IMR-90 (cell line): ENCODE data around the gene GPR137. TPM values are rescaled to one million over a fixed set of nuclear protein-coding genes. Genes with fewer than 3 reads are reported as not detected.
"Not testable (repeated sequence)": the region's sequence is repeated elsewhere in the genome, so short reads cannot be mapped to it uniquely, and the experiment has no call there.

ENCODE experiments used
- ATAC-seq: fragments of 200-7000 bp; cut with Tn5 transposase; 2 replicates; pipeline ENCODE4 v1.9.1; 2020; ENCODE audit warnings: low read depth, mild to moderate bottlenecking, moderate library complexity
- BruUV-seq: library from RNA; stranded (reverse); fragments of 400-500 nt; replicated peaks from 2 replicates; lab custom pipeline; 2021; lab: Mats Ljungman, UMichigan
- CTCF ChIA-PET: fragments of 300-600 bp; formaldehyde crosslinking; extraction: SDS; loops from one replicate; lab custom pipeline; 2021; ENCODE audit warnings: antibody characterized with exemption; lab: Yijun Ruan, JAX
- POLR2A ChIA-PET: fragments of 300-600 bp; sonication (Branson Sonifier 250); formaldehyde crosslinking; loops from one replicate; lab custom pipeline; 2022; ENCODE audit warnings: antibody characterized with exemption; ENCODE audit not compliant: unreplicated experiment; lab: Charles Lee
- DNase-seq: peaks from one replicate; pipeline ENCODE4 v3.0.0; 2013
- H2AFZ ChIP-seq: replicated peaks from 2 replicates; pipeline ENCODE3; 2013; ENCODE audit warnings: low read length, mild to moderate bottlenecking; ENCODE audit not compliant: poor library complexity
- H2AK5ac ChIP-seq: 2 replicates; pipeline ENCODE4 v1.6.1; 2013; ENCODE audit warnings: low read depth, low read length, inconsistent platforms
- H2AK9ac ChIP-seq: replicated peaks from 2 replicates; pipeline ENCODE3; 2013; ENCODE audit warnings: mild to moderate bottlenecking, low read depth, low read length, moderate library complexity; ENCODE audit not compliant: poor library complexity
- H2BK120ac ChIP-seq: 2 replicates; pipeline ENCODE4 v1.6.1; 2013; ENCODE audit warnings: low read depth, low read length, inconsistent platforms
- H2BK15ac ChIP-seq: 3 replicates; pipeline ENCODE4 v1.6.1; 2013; ENCODE audit warnings: low read depth, low read length, inconsistent platforms
- H2BK20ac ChIP-seq: 2 replicates; pipeline ENCODE4 v1.6.1; 2013; ENCODE audit warnings: low read depth, mild to moderate bottlenecking, inconsistent platforms, low read length, moderate library complexity
- H2BK5ac ChIP-seq: 2 replicates; pipeline ENCODE4 v1.6.1; 2013; ENCODE audit warnings: mild to moderate bottlenecking, low read depth, low read length, inconsistent platforms; ENCODE audit not compliant: poor library complexity, severe bottlenecking
- H3K14ac ChIP-seq: replicated peaks from 2 replicates; pipeline ENCODE4 v1.6.1; 2013; ENCODE audit warnings: low read depth, low read length, inconsistent platforms
- H3K18ac ChIP-seq: 2 replicates; pipeline ENCODE4 v1.6.1; 2013; ENCODE audit warnings: low read depth, low read length, control low read depth
- H3K23ac ChIP-seq: 2 replicates; pipeline ENCODE4 v1.6.1; 2013; ENCODE audit warnings: low read depth, low read length, inconsistent platforms
- H3K27ac ChIP-seq: 2 replicates; pipeline ENCODE4 v1.5.1; 2013; ENCODE audit warnings: mild to moderate bottlenecking, control low read depth, low read length; ENCODE audit not compliant: insufficient read depth
- H3K27me3 ChIP-seq: 2 replicates; pipeline ENCODE4 v1.6.1; 2013; ENCODE audit warnings: low read length; ENCODE audit not compliant: control insufficient read depth, insufficient read depth
- H3K36me3 ChIP-seq: 2 replicates; pipeline ENCODE4 v1.6.1; 2013; ENCODE audit warnings: low read length, mixed read lengths; ENCODE audit not compliant: control insufficient read depth, insufficient read depth
- H3K4ac ChIP-seq: 2 replicates; pipeline ENCODE4 v1.6.1; 2013; ENCODE audit warnings: low read depth, low read length, inconsistent platforms
- H3K4me1 ChIP-seq: 2 replicates; pipeline ENCODE4 v1.6.1; 2013; ENCODE audit warnings: low read length, mixed read lengths; ENCODE audit not compliant: control insufficient read depth, insufficient read depth
- H3K4me2 ChIP-seq: 2 replicates; pipeline ENCODE4 v1.6.1; 2013; ENCODE audit warnings: low read depth, mild to moderate bottlenecking, control low read depth, low read length, moderate library complexity
- H3K4me3 ChIP-seq: 2 replicates; pipeline ENCODE4 v1.5.1; 2013; ENCODE audit warnings: low read depth, mild to moderate bottlenecking, control low read depth, low read length, moderate library complexity; ENCODE audit not compliant: insufficient read depth
- H3K56ac ChIP-seq: 2 replicates; pipeline ENCODE4 v1.6.1; 2013; ENCODE audit warnings: low read length, inconsistent platforms; ENCODE audit not compliant: insufficient read depth; ENCODE audit errors: extremely low read depth
- H3K79me1 ChIP-seq, 2 experiments: 2 replicates each; pipeline ENCODE4 v1.6.1; 2013; ENCODE audit warnings: low read length in 2 of 2, inconsistent platforms in 1 of 2, low read depth in 1 of 2
- H3K9ac ChIP-seq: 2 replicates; pipeline ENCODE4 v1.6.1; 2013; ENCODE audit warnings: low read depth, low read length, control low read depth
- H3K9me1 ChIP-seq: 2 replicates; pipeline ENCODE4 v1.6.1; 2013; ENCODE audit warnings: low read length, inconsistent platforms; ENCODE audit not compliant: insufficient read depth
- H3K9me3 ChIP-seq: 2 replicates; pipeline ENCODE4 v1.6.1; 2013; ENCODE audit warnings: low read length; ENCODE audit not compliant: control insufficient read depth, insufficient read depth
- H4K20me1 ChIP-seq: 2 replicates; pipeline ENCODE4 v1.6.1; 2013; ENCODE audit warnings: low read length, inconsistent platforms; ENCODE audit not compliant: insufficient read depth
- H4K5ac ChIP-seq: 2 replicates; pipeline ENCODE4 v1.6.1; 2013; ENCODE audit warnings: mild to moderate bottlenecking, low read depth, low read length, control low read depth
- H4K8ac ChIP-seq, 2 experiments: 2 replicates each; pipeline ENCODE4 v1.6.1; 2013; ENCODE audit warnings: low read depth in 2 of 2, low read length in 2 of 2, control low read depth in 1 of 2, inconsistent platforms in 1 of 2
- H4K91ac ChIP-seq: 2 replicates; pipeline ENCODE4 v1.6.1; 2013; ENCODE audit warnings: low read depth, low read length, inconsistent platforms; ENCODE audit not compliant: insufficient read depth
- WGBS, 2 experiments: methylation state at CpG; one replicate each; pipeline versions ENCODE4 v1.1.5 to v1.1.7; 2013; ENCODE audit warnings: missing lambda C conversion rate in 2 of 2; ENCODE audit not compliant: insufficient read length in 1 of 2; ENCODE audit errors: extremely low coverage in 2 of 2; 5-methylcytosine and 5-hydroxymethylcytosine counted together
- dilution Hi-C: fragments of 300-500 bp; cut with HindIII; formaldehyde crosslinking; loops from one replicate; pipeline ENCODE4 v1.14.3; 2018; ENCODE audit warnings: low sequenced_read_pairs; ENCODE audit not compliant: unreplicated experiment
- in situ Hi-C: fragments of 300-500 bp; cut with MboI; formaldehyde crosslinking; loops from 3 replicates; pipeline ENCODE4 v1.14.3; 2019; ENCODE audit warnings: low sequenced_read_pairs, inconsistent platforms, mixed read lengths
- intact Hi-C: fragments of 100-400 bp; cut with micrococcal nuclease; formaldehyde crosslinking; loops from 2 replicates; pipeline ENCODE4 v1.10.0; 2022
- polyA plus RNA-seq, 3 experiments: library from polyadenylated mRNA; depleted of rRNA; stranded (reverse); fragments of >200 nt; gene quantifications; 2 replicates each; pipeline ENCODE4 v1.2.3, GENCODE V29; 2012; ENCODE audit warnings: low replicate concordance in 1 of 3
- total RNA-seq: library from RNA; depleted of rRNA; stranded (reverse); fragments of >200 nt; gene quantifications from 2 replicates; pipeline ENCODE4 v1.2.3, GENCODE V29; 2012

The GPR137 gene
- total and polyA plus RNA-seq, 2 of the 4 experiments (the other 2 are of a cell fraction): 3.6 to 26.0 TPM

DNA sequence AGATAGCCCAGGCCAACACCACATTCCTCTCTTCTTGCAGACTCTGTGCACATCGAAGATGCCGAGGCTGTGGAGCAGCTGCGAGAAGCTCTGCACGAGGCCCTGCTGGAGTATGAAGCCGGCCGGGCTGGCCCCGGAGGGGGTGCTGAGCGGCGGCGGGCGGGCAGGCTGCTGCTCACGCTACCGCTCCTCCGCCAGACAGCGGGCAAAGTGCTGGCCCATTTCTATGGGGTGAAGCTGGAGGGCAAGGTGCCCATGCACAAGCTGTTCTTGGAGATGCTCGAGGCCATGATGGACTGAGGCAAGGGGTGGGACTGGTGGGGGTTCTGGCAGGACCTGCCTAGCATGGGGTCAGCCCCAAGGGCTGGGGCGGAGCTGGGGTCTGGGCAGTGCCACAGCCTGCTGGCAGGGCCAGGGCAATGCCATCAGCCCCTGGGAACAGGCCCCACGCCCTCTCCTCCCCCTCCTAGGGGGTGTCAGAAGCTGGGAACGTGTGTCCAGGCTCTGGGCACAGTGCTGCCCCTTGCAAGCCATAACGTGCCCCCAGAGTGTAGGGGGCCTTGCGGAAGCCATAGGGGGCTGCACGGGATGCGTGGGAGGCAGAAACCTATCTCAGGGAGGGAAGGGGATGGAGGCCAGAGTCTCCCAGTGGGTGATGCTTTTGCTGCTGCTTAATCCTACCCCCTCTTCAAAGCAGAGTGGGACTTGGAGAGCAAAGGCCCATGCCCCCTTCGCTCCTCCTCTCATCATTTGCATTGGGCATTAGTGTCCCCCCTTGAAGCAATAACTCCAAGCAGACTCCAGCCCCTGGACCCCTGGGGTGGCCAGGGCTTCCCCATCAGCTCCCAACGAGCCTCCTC, 30.2 kb downstream of the GPR137 start:
- H2AK5ac ChIP-seq, H3K14ac ChIP-seq, H4K20me1 ChIP-seq, H3K27ac ChIP-seq, H3K9ac ChIP-seq, H2AFZ ChIP-seq, H3K18ac ChIP-seq, in situ Hi-C loops, H3K27me3 ChIP-seq, H3K4me2 ChIP-seq, H2BK5ac ChIP-seq, BruUV-seq, intact Hi-C loops, H2BK20ac ChIP-seq, H3K4me3 ChIP-seq, DNase-seq, H3K4me1 ChIP-seq, H3K4ac ChIP-seq, H3K9me3 ChIP-seq, H4K8ac ChIP-seq, H2BK120ac ChIP-seq, H2BK15ac ChIP-seq, H4K91ac ChIP-seq, dilution Hi-C loops, H3K56ac ChIP-seq, H4K5ac ChIP-seq, H2AK9ac ChIP-seq, H3K23ac ChIP-seq, ATAC-seq, CTCF ChIA-PET, POLR2A ChIA-PET: not testable (repeated sequence)
- Histone ChIP-seq H3K79me1 (peaks cover 10 to 46% of the 10 kb centered on the region in 2 experiments), H3K36me3 (peaks cover 15% of the 10 kb centered on the region), H3K9me1 (peaks cover 11% of the 10 kb centered on the region)
- WGBS, 2 experiments: 90% methylated on average over 15 of the region's 25 CpGs; no CpG with 5 or more reads in 1 of the 2 experiments
